Embryonic facial prominence (tissue), 1 donor: ENCODE data around the gene SLC25A47.
"Not testable (repeated sequence)": the region's sequence is repeated elsewhere in the genome, so short reads cannot be mapped to it uniquely, and the experiment has no call there.

Experiments
- DNase-seq: peaks from one replicate; pipeline ENCODE4 v3.0.0-alpha.2; 2016; ENCODE audit errors: extremely low spot score

SLC25A47 gene, protein sequence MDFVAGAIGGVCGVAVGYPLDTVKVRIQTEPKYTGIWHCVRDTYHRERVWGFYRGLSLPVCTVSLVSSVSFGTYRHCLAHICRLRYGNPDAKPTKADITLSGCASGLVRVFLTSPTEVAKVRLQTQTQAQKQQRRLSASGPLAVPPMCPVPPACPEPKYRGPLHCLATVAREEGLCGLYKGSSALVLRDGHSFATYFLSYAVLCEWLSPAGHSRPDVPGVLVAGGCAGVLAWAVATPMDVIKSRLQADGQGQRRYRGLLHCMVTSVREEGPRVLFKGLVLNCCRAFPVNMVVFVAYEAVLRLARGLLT

DNA sequence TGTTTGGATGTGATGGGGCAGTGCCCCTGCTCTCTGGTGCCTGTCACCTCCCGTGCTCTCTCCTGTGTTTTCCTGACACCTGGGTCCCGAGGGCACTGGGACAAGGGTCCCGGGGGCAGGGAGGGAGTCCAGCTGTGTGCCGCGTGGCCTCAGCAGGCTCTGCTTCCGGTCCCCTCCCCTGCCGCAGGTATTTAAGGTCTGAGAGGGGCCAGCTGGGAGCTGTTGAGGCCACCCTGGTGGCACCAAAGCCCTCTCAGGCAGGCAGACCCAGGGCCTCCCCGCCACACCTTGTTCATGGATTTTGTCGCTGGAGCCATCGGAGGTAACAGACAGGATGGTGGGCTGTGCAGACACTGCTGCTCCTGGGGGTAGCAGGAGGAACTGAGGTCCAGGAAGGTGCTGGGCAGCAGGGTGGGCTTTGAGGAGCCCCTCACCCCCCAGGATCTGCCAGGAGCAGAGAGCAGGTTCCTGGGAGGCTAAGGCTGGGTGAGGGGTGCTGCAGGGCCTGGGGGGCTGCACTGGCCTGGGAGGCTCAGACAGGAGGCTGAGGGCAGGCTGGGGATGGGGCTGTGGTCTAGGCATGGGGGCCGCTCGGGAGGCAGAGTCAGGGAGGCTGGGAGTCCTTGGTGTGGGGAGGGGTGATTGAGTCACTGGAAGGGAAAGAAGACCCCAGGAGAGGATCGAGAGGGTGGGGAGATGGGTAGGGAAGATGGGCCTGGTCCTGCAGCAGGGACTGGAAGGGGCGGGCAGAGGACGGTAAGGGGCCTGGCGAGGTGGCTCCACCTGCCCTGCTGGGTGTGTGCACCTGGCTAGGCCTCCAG lies at the start of gene SLC25A47:
Gene SLC25A47 (plus strand): TSS at position 219 of the 821 bp plus-strand sequence. CDS start 76 bp downstream, at position 295.
- DNase-seq: no peak

DNA sequence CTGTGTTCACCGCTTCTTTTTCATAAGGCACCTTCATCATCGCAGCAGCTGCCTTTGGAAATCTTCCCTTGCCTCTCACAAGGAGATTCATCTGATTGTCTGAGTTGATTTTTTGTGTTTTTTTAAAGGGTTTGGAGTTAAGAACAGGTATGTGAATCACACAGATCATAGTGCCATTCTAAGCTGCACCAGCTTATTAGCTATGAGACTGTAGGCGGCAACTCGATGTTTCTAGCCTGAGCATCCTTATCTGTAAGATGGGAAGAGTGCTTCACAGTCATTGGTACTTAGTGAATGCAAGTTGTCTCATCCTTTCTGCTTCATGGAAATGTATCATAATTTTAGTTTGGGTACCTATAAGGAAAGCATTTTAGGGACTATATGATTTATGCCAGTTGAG lies 48.9 kb upstream of the SLC25A47 start:
- DNase-seq: no peak

DNA sequence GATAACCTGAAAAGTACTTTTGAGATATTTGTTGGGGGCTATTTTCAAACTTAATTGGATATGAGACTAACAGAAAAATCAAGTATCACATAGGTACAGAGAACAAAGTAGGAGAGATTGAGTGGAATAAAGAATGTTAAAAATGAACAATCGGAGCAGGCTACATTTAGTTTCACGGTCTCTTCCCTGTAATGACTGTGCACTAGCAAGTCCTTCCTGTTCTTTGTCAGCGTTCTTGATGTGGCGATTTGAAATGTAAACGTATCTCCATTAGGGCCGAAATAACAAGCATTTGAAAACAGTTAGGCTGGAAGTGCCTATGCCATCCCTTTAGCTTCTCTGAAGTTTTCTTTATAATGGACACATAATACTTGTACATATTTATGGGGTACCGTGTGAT lies 47.9 kb upstream of the SLC25A47 start:
- no peak for DNase-seq

DNA sequence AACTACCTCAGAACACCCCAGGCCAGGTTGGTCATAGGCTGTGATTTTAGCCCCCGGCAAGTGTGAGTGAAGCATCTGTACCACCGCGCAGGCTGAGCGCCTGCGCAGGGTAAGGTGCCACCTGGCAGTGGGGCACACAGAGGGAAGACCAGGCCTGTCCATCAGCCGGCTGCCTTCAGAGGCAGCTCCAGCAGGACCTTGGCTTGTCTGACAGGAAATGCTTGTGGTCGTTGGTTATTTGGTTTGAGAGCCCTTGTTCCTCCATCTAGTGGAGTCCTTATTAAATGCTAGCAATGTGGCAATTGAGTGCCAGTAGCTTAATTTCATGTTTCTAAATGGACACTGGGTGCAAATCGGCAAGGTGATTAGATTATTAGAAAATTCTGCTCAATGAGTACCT lies 44.4 kb upstream of the SLC25A47 start:
- no peak for DNase-seq

DNA sequence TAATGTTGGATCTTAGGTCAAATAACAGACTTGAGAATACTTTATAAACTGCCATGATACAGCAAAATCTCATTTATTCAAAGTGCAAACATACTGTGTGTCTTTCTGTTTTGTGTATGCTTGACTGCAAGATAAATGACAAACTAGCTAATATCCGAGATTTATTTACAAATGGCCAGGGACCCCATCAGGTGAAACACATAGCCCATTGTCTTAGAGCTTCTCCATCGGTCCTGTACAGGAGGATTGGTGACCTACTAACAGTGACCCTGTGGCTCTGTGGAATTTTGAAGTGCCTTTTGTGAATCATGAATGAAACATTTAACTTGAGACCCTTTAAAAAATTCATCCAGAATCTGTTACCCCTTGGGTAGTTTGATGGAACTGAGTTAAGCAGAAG lies 44.0 kb upstream of the SLC25A47 start:
- no peak for DNase-seq

DNA sequence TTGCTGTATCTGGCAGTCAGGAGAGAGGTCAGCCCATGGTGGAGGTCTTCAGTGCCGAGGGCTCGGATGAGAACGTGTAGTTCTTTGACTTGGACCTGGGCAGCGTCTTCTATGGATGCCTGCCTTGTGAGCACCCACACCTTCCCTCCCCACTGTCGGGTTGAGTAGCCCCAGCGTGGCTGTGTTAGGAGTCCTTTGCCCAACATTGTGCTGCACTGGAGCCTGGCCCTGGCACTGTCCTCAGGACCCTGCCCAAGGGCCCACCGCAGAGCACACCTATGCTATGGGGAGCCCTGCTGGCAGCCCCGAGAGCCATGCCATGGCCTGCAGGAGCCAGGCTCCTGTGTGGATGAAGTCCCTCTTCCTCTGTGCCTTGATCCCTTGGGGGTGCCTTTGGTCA lies 43.6 kb upstream of the SLC25A47 start:
- DNase-seq: no peak

DNA sequence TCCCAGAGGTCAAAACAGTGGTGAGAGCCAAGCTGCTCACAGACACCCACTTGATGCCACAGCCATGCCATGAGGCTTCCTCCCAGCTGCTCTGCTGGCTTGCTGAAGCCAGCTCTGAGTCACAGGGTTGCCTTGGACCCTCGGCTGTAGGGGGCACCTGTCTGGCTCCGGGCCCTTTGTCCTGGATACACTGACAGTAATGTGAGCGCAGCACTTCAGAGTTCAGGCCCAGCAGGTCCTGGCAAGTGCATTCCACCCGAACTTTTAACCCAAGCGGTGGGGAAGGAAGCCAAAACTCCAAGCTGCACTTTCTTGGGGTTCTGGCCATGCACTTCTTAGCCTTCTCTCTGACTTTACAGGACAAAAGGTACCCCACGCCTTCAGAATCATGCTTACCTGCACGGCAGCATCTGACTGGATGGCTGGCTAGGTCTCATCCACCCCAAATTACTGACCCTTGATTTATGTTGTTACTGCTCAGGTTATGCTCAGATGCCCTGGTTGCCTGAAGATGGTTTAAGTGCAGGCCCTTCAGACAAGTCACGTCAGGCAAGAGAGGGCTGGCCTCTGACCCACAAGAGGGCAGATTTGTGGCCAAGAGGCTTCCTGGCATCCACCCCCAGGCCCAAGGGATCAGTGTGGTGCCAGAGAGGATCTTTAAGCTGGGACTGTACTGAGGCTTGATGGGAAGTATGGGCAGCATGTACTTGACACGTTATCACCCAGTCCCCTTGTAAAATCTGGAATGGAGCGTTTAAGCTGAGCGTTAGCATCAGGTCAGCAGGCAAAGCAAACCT lies 41.7 kb upstream of the SLC25A47 start:
- DNase-seq: no peak

DNA sequence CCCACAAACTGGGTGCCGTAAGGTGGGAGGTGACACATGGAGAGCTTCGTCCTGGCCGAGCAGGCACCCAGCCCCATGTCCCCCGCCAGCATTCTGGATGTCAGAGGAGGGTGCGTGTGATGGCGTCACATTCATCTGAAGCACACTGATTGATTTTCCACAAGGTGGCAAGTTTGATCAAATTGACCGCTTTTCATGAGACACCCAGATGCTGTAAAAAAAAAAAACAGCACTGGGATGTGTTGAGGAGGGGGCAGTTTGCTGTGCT lies 41.1 kb upstream of the SLC25A47 start:
- DNase-seq: no peak

DNA sequence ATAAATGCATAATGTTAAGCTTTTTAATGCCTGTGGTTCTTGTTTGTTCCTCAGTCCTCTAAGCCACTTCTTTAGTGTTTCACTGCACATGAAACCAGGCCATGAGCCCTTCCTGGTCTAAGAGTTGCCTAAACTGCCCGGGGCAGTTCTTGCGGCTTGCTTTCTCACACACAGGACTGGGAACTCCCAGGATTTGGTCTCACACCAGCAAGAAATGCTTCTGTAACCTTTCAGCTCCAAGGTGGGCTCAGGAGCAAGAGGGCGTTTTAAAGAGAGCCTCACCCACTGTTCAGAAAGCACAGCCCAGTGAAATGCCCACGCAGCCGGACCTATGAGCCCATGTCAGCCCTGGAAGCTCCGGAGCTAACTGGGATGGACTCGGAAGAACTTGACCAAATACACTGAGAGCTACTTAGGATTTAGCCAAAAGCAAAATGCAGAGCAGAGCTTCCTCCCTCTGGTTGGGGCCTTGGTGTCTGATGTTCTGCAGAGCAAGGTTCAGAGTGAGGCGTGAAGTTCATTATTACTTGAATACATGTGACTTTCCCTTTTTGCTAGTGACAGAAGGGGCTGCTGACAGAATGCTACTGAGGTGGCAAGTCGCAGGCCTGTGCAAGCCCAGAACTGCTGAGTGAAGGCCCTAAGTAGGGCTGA lies 40.2 kb upstream of the SLC25A47 start:
- no peak for DNase-seq

DNA sequence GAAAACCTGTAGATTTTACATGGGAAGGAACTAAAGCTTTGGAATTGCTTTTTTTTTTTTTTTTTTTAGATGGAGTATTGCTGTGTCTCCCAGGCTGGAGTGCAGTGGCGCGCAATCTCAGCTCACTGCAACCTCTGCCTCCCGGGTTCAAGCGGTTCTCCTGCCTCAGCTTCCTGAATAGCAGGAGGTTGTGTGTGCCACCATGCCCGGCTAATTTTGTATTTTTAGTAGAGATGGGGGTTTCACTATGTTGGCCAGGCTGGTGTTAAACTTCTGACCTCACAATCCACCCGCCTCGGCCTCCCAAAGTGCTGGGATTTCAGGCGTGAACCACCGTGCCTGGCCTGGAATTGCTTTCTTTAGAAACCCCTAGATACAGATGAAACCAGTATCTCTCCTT lies 39.7 kb upstream of the SLC25A47 start:
- DNase-seq: not testable (repeated sequence)

DNA sequence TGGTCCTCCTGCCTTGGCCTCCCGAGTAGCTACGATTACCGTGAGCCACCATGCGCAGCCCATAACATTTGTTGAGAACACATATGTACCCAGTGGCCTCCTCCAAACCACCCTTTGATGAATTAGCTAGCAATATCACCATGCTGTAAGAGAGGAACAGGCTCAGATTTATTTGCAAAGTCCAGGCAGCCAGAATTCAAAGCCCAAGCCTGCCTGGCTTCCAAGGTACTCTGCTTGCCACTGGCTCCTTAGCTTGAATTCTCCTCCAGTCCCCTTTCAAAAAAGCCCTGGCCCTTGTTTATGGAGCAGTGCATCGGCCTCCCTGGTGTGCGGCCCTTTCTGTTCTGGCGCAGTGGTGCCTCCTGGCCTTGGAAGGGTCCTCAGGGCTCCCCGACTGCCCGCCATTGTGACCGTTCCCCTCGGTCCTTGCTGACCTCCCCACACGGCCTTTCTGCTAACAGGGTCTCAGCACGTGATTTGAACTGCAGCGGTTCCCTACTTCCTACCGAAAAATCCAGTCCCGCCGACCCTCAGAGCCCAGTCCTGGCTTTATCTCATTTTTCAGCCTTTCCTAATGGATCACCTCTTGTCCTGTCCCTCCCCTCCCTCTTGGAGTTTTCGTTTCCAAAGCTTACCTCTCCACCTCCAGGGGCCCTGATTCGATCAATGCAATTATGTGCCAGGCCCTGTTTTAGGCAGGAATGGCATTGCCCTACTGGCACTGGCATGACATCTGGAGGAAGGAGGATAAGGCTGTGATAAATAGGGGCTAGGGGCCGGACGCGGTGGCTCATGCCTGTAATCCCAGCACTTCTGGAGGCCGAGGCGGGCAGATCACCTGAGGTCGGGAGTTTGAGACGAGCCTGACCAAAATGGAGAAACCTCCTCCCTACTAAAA lies 38.9 kb upstream of the SLC25A47 start:
- DNase-seq: no peak

DNA sequence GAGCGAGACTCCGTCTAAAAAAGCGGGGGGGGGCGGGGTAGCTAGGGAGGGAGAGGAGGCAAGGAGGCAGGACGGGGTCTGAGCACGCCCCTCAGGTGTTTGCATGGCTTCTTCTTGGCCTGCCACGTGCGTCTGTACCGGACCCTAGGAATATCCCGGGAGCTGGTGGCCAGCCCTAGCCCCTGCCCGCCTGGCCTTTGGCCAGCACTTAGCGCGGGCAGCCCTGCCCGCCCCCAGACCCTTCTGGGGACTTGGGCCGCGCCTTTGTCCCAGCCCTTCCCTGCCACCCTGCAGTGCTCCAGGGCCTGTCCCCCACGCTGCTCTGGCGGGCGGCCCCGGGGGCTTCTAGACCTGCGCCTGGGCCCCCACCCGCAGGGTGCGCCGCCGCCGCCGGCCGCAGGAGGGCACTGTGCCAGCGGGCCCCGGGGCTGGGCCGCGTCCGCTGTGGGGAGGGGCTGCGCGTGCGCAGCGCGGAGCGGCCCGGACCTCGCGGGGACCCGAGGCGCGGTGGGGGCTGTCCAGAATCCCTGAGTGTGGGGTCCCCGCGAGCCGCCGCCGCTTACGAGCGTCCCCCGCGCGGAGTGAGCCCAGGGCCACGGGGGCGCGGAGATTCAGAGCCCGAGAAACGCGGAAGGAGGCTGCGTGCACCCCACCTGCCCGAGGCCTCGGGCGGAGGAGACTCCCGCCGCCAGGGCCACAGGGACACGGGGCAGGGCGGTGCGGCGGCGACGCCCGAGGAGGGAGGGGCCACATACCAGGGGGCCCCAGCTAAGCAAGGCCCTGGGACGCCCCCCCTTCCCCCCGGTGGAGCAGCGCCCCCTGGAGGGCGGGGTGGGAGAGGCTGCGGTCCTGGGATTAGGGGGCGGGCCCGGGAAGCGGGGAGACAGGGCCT lies 37.9 kb upstream of the SLC25A47 start:
- DNase-seq: no peak

DNA sequence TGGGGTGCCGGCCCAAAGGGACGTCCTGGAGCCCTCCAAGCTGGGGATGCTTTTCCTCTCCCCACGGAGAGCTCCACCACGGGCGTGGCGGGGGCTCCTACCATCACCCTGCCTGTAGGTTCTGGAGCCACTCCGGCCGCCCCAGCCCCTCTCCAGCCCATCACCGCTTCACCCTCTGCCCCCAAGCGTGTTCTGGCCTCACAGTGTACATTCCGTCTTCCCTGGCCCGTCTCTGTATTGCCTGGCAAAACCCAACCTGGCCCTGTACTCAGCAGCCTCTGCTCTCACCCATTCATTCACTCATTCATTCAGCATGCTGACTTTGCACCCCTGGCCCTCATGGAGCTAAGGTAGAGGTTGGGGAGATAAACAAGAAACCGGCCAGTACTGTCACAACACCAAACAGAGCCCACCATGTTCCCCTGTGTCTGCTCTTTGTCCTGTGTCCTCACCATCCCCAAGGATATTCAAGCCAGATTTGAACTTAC lies 37.2 kb upstream of the SLC25A47 start:
- no peak for DNase-seq

DNA sequence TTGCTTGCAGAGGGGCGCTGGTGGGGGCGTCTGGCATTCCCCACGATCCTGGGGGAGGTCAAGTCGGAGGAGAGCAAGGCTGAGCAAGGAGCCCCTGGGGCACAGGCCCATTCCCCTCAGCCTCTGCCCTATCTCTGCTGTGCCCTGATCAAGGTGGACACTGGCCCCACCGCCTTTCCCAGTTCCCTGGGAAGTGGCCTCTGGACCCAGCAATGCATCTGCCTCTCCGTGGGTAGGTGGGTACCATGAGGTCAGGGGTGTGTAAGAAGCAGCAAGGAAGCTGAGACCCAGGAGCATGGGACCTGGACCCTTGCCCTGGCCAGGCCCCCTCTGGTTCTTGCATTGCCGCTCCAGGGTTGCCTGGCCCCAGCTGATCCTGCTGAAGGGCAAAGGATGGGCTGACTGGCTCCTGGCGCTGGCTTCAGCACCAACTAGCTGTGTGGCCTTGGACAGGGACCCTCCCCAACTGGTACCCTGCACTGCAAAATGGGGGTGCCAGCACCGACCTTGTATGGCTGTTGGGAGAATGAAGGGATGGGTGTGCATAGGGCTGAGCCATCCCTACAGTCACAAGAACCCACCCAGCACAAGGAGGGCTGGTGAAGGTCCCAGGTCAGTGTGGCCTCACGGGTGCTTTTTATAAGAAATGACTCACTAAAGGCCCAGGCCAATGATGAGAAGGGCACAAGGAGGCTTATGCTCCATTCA lies 36.5 kb upstream of the SLC25A47 start:
- DNase-seq: no peak

DNA sequence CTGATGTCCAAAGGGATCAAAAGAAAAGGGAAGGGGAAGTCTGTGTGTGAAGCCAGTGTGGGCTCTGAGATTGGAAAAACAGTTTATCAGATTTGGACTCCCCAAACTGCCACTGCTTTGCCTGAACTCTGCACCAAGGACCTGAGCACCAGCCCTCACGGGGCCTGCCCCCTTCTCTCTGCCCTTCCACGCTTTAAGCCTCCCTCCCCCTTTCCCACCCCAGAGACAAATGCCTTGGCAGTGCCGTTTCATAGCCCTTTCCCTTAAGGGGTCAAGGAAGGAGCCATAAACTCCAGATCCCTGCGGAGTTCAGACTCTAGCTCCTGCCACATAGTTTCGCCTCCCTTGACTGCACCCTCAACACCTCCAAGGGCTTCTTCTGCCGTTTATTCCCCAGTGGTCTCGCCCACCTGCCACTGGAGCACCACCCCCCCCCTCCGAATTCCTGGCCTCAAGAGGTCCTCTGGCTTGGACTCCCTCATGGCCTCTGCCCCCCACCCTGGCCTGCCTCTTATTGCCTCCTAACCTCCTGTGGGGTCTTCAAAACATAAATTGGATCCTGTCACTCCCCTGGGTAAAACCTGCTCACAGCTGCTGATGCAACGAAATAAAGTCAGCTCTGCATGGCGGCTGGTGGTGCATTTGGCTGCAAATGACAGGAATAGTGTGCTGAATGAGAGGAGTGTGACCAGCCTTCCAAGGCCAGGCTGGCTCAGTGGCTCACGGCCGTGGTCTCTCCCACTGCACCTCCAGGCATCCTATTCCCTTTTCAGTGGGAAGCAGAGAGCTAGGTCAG lies 35.7 kb upstream of the SLC25A47 start:
- DNase-seq: no peak

DNA sequence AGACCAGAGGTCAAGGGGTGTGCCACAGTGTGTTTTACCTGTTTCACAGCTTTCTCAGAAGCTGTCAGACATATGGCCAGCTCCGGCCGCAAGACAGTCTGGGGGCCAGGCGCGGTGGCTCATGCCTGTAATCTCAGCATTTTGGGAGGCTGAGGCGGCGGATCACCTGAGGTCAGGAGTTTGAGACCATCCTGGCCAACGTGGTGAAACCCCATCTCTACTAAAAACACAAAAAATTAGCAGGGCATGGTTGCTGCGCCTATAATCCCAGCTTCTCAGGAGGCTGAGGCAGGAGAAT lies 35.2 kb upstream of the SLC25A47 start:
- not testable (repeated sequence) for DNase-seq

DNA sequence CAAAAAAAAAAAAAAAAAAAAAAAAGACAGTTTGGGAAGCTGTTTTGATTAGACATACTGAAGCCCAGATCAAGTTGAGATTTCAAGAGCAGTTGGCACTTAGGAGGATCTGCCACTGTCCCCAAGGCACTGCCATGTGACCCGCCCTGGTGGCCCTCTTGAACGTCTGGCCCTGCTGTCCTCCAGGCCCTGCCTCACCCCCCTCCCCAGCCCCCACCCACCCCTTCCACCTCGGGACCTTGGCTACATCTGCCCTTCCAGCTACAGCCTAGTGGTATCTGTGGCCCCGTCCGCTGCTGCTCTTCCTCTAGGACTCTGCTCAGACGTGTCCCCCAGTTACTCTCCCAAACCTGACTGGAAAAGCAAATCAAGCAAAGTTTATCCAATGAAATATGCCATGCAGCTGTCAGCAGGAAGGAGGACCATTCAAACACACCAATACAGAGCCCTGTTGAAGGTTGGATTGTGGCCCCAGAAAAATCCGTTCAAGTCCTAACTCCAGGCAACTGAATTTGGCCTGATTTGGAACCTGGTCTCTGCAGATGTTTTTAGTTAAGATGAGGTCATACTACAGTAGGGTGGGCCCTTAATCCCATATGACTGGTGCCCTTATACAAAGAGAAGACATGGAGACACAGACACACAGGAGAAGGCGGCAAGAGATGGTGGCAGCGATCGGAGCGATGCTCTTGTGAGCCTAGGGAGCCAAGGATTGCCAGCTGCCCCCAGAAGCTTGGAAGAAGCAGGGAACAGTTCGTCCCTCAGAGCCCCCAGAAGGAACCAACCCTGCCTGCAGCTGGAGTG lies 34.6 kb upstream of the SLC25A47 start:
- DNase-seq: no peak
